ENCODE data around the gene SLC5A11.
"Not testable (repeated sequence)": the region's sequence is repeated elsewhere in the genome, so short reads cannot be mapped to it uniquely, and the experiment has no call there.

SLC5A11 gene

DNA sequence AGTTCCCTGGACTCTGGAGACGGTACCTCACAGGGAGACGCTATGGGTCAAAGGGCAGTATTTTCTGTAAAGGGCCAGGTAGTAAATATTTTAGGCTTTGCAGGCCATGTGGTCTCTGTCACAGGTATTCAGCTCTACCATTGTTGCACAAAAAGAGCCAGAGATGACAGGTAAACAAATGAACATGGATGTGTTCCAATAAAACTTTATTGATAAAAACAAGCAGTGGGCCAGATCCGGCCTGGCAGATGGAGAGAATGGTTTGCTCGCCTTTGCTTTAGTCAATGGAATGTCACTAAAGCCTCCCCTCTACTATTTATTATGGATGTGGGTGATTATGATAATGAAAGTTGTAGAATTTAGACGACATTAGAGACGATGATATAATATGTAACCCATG lies 8.9 kb upstream of the SLC5A11 start:
- TF ChIP-seq, protein P1, sequence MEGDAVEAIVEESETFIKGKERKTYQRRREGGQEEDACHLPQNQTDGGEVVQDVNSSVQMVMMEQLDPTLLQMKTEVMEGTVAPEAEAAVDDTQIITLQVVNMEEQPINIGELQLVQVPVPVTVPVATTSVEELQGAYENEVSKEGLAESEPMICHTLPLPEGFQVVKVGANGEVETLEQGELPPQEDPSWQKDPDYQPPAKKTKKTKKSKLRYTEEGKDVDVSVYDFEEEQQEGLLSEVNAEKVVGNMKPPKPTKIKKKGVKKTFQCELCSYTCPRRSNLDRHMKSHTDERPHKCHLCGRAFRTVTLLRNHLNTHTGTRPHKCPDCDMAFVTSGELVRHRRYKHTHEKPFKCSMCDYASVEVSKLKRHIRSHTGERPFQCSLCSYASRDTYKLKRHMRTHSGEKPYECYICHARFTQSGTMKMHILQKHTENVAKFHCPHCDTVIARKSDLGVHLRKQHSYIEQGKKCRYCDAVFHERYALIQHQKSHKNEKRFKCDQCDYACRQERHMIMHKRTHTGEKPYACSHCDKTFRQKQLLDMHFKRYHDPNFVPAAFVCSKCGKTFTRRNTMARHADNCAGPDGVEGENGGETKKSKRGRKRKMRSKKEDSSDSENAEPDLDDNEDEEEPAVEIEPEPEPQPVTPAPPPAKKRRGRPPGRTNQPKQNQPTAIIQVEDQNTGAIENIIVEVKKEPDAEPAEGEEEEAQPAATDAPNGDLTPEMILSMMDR (IDR thresholded peaks at IDR 0.05; ENCODE audit: control insufficient read depth, extremely low read depth, insufficient read depth), result no peak
- H3K4me3 ChIP-seq (ENCODE audit: low read depth, low read length), result no peak overlapping the region
- no peak for DNase-seq (ENCODE audit: low read depth)

DNA sequence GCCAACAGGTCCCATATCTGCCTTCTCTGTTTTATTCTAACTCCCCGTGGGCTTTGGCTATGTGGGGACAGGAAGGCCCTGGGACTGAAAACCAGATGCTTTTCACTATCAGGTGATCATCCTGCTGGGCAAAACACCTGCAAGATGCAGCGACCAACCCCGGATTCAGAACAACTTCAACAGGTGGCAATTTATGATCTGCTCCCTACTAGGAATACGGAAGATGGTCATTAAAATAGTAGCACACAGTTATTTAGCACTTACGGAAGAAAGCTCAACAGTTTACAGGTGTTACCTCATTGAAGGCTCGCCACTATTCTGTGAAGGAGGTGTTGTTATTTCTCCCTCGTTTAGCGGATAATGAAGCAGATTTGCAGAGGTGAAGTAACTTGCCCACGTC lies 7.8 kb upstream of the SLC5A11 start:
- TF ChIP-seq, protein P1 (IDR thresholded peaks at IDR 0.05; ENCODE audit: control insufficient read depth, extremely low read depth, insufficient read depth), result no peak
- no peak overlapping the region for H3K4me3 ChIP-seq (ENCODE audit: low read depth, low read length)
- no peak for DNase-seq (ENCODE audit: low read depth)

DNA sequence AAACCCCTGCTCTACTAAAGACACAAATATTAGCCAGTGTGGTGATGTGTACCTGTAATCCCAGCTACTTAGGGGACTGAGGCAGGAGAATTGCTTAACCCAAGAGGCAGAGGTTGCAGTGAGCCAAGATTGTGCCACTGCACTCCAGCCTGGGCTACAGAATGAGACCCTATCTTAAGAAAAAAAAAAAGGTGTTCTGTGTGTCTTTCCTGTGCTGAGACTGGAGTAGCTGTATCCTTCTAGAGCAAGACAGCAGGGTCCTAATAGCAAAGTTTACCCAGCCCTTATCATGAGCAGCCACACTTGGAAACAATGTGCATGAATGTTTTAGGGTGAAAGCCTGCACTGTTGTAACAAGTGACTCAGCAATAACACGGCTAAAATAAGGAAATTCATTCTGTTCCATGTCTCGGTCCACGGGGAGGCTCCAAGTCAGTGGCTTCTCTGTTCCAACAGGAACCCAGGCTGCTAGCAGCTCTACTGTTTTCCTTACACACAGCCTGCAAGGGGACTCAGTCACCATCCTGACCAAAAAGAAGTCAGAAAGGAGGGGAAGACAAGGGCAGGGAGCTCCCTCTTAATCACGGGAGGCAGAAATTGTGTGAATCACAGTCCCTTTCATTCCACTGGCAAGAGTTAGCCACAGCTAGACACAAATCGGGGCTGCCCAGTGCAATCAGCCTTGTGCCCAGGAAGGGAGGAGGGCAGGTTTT lies 7.1 kb upstream of the SLC5A11 start:
- no peak overlapping the region for H3K4me3 ChIP-seq (ENCODE audit: low read depth, low read length)
- no peak for DNase-seq (ENCODE audit: low read depth)
- TF ChIP-seq, protein P1 (IDR thresholded peaks at IDR 0.05; ENCODE audit: control insufficient read depth, extremely low read depth, insufficient read depth), result no peak

DNA sequence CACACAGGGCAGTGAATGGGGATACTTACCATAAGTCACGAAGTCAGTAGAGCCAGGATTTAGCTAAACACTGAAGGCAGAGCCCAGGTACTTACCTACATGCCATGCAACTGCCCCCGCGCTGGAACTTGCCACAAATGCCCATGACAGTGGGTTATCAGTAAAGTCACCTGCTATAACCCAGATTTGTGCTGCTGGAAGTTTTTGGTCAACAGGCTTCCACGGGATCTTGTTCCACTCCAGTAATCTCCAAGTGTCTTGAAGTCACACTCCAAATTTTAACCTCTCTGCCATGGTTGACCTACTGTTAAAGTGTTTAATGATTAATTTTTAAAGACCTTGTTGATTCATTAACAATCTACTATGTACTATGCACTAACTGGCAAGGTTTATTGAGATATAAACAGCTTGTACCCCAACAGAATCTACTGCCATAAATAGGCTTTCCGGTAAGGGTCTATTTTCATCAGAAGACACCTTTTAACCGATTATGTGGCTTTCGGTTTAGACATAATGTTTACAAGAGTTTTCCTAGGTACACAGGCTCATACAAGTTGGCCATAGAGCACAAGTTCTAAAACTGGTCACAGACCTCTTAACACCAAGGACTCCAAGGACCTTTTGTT lies 6.3 kb upstream of the SLC5A11 start:
- no peak for DNase-seq (ENCODE audit: low read depth)
- TF ChIP-seq, protein P1 (IDR thresholded peaks at IDR 0.05; ENCODE audit: control insufficient read depth, extremely low read depth, insufficient read depth), result no peak
- no peak overlapping the region for H3K4me3 ChIP-seq (ENCODE audit: low read depth, low read length)

DNA sequence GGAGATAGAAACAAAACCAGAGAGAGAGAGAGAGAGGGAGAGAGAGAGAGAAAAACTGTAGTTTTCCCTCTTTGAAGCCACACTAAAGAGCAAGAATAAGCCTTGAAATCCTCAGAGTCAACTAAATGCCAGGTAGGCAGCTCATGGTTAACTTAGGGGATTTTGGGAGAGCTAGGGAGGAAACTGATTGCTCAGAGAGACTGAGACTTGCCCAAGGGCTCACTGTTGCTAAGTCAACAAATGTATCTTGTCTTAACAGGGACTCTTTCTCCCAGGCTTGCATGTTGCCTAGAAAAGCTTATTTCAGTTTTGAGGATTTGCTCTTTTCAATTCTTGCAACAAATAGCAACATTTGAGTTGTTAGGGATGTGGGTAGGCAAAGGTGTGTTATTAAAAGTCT lies 4.5 kb upstream of the SLC5A11 start:
- H3K4me3 ChIP-seq (ENCODE audit: low read depth, low read length), result no peak overlapping the region
- TF ChIP-seq, protein P1 (IDR thresholded peaks at IDR 0.05; ENCODE audit: control insufficient read depth, extremely low read depth, insufficient read depth), result no peak
- no peak for DNase-seq (ENCODE audit: low read depth)

DNA sequence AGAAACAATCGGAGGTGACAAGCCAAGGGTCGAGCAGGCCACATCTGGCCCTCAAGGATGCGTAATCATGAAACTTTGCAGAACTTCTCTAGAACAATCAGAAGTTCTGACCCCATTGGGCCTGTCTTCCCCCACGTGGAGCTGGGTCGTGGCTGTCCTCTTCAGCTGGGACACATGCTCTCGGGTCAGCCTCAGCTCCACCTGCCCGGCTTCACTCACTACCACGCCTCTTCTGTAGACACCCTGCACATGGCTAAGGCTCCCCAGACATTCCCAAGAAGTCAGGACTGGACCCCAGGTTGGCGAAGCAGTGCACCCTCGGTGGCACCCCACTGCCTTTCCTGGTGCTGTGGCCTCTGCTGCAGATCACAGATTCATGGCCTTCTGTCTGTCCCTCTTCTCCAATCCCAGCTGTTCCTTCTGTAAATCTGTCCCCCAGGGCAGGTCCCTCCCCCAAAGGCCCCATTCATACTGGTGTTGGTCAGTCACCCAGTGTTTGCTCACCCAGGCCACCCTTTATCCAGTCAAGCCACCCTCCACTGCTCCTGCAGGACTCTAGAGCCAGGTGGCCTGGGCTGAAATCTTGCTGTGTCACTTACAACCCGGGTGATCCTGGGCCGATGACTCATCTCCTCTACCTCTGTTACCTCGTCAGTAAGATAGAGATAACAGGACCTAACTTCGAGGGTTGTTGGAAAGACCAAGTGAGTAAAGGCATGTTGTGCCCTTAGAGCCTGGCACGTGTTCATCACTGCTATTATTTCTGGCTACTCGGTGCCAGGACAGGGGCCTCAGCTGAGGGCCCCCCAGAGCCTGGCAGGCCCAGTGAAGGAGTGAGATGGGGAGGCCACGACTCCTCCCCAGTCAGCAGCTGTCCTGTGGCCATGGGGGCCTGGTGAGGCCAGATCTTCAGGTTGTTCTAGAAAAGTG lies 1.4 kb upstream of the SLC5A11 start:
- H3K4me3 ChIP-seq (ENCODE audit: low read depth, low read length), result no peak overlapping the region
- DNase-seq (ENCODE audit: low read depth), result no peak
- TF ChIP-seq, protein P1 (IDR thresholded peaks at IDR 0.05; ENCODE audit: control insufficient read depth, extremely low read depth, insufficient read depth), result no peak

DNA sequence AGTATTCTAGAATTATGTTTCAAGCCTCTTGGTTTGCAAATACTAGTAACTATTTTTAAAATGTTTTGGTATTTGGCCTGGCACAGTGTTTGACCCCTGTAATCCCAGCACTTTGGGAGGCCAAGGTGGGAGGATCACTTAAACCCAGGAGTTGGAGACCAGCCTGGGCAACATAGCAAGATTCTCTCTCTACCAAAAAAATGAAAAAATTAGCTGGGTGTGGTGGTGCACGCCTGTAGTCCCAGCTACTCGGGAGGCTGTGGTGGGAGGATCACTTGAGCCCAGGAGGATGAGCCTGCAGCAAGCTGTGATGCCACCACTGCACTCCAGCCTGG lies 765 bp upstream of the SLC5A11 start:
- H3K4me3 ChIP-seq (ENCODE audit: low read depth, low read length); DNase-seq (ENCODE audit: low read depth): not testable (repeated sequence)
